IPS-18c (cell line): ENCODE data around the gene NUP155.
A peak's percentile ranks its signal among the peaks of the same experiment; 100 is the strongest.
"Not testable (repeated sequence)": the region's sequence is repeated elsewhere in the genome, so short reads cannot be mapped to it uniquely, and the experiment has no call there.

Experiments
- H3K4me3 ChIP-seq: 2 replicates; pipeline ENCODE4 v1.7.0; 2013; ENCODE audit warnings: low read depth, mild to moderate bottlenecking, low read length, moderate library complexity; ENCODE audit not compliant: insufficient read depth
- H3K9me3 ChIP-seq: one replicate; pipeline ENCODE4 v1.6.1; 2013; ENCODE audit warnings: mild to moderate bottlenecking, low read length, moderate library complexity; ENCODE audit not compliant: control insufficient read depth, insufficient read depth

Gene NUP155

GRCh38 chr5:37370864-37371726 is at the start of gene NUP155:
Gene NUP155 (minus strand): TSS chr5:37371106. CDS start chr5:37370977, 129 bp downstream.
- Histone ChIP-seq H3K4me3 (peak within 1 kb of the TSS; percentile 93), H3K9me3 (no peaks in the 10 kb centered on the region)

DNA sequence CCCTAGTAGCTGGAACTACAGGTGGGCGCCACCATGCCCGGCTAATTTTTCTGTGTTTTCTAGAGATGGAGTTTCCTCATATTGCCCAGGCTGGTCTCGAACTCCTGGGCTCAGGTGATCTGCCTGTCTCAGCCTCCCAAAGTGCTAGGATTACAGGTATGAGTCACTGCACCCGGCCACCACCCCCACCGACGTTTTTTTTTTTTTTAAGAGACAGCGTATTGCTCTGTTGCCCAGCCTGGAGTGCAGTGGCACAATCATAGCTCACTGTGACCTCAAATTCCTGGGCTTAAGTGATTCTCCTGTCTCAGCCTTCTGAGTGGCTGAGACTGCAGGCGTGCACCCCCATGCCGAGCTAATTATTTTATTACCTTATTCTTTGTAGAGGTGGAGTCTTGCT is 46.4 kb upstream of the NUP155 start:
- H3K4me3 ChIP-seq: no peak overlapping the region
- peaks cover 2% of the 10 kb centered on the region for H3K9me3 ChIP-seq

DNA sequence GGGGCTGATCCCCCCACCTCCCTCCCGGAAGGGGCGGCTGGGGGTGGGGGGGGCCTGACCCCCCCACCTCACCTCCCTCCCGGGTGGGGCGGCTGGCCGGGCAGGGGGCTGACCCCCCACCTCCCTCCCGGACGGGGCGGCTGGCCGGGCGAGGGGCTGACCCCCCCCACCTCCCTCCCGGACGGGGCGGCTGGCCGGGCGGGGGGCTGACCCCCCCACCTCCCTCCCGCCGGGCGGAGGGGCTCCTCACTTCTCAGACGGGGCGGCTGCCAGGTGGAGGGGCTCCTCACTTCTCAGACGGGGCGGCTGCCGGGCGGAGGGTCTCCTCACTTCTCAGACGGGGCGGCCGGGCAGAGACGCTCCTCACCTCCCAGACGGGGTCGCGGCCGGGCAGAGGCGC is 44.5 kb upstream of the NUP155 start:
- H3K9me3 ChIP-seq, H3K4me3 ChIP-seq: not testable (repeated sequence)

DNA sequence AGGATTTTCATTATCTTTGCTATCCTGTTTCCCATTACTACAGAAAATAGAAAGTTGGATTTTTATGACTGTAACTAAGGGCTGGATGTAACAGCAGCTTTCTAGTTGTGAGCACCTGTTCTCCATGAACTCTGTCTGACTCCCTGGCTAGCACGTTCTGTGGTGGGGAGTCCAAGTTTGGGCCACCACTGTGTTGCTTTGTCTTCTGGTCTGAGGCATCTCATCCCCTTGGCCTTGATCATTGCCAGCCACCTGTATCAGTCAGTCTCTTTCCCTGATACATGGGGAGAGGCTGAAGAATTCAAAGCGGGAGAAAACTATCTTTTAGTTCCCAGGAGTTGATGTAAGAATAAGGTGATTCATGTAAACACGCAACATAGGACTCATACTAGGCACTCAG is 41.6 kb upstream of the NUP155 start:
- H3K9me3 ChIP-seq: peaks cover 2% of the 10 kb centered on the region
- H3K4me3 ChIP-seq: no peak overlapping the region

GRCh38 chr5:37400501-37400900 is 29.6 kb upstream of the NUP155 start:
- no peak overlapping the region for H3K4me3 ChIP-seq
- H3K9me3 ChIP-seq: no peaks in the 10 kb centered on the region

DNA sequence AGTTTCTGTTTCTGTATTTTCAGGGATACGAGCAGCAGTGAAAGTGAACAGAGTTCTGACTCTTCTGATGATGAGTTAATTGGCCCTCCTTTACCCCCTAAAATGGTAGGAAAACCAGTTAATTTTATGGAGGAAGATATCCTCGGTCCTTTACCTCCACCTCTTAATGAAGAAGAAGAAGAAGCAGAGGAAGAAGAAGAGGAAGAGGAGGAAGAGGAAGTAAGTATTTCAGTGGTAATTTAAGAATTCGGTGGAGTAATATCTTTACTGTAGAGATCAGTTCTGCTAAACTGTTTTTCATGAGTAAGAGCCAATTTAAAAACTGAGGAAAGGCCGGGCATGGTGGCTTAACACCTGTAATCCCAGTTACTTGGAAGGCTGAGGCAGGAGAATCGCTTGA is 25.4 kb upstream of the NUP155 start:
- no peaks in the 10 kb centered on the region for H3K9me3 ChIP-seq
- no peak overlapping the region for H3K4me3 ChIP-seq

DNA sequence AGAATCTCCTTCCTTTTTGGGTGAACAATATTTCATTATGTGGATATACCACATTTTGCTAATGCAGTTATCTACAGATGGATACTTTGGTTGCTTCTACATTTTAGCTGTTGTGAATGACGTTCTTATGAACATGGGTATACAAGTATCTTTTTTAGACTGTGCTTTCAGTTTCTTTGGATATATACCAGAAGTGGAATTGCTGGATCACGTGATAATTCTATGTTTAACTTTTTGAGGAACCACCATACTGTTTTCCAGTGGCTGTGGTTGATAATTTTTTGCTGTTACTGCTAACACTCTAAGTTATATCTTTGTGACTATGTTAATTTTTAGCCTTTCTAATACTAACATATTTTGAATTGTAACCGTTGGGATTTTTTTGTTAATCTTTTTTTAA is 20.7 kb upstream of the NUP155 start:
- no peak overlapping the region for H3K4me3 ChIP-seq

DNA sequence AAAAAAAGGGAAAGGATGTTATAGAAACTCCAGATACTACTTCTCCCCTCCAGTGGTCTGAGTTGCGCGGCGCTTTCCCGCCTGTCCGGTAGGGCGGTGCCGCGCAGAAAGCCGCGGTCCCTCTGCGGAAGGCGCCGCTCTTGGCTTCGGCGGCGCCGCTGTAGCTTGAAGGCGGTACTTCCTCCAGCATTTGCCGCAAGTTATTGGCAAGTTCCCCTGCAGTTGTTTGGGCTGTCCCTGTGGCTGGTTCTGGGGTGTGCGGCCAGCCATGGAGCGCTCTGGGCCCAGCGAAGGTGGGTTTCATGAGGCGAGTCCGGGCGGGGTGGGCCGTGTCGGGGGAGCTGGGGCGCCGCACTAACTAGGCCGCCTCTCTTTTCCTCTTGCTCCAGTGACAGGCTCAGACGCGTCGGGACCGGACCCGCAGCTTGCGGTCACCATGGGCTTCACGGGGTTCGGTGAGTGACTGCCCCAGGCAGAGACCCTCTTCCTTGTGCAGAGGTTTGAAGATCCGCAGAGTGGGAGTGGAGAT is 8.3 kb upstream of the NUP155 start, which contains the start of gene WDR70:
Gene WDR70, plus strand, starts transcription at position 219 of the 529 bp plus-strand sequence. Its CDS starts 50 bp downstream, at position 269.
- H3K4me3 ChIP-seq: peak within 1 kb of the TSS; percentile 69
- H3K9me3 ChIP-seq: not testable (repeated sequence)

More for the DNA sequence above, 20.7 kb upstream of the NUP155 start:
- H3K9me3 ChIP-seq: no peaks in the 10 kb centered on the region

- not testable (repeated sequence) for H3K9me3 ChIP-seq, H3K4me3 ChIP-seq
These were observed 7.2 kb upstream of the NUP155 start for GRCh38 chr5:37378066-37378465.

GRCh38 chr5:37375091-37375490 is 4.2 kb upstream of the NUP155 start:
- Histone ChIP-seq H3K9me3 (no peaks in the 10 kb centered on the region), H3K4me3 (no peak overlapping the region)

DNA sequence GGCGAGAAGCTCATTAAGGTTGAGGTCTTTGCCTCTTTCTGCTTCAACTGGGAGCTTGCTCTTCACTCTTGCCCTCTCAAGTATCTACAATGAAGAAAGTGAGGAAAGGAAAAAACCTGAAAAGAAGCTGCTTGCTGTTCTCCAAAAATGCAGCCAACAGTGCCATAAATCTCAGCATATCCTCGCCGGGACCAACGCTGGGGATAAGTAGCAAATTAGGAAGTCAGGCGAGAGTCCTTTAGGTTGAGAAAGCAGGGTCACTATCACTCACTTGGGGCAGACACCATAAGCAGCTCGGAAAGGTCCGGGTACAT is 399 bp downstream of the NUP155 start:
- Histone ChIP-seq H3K4me3 (peak overlapping the region; percentile 93), H3K9me3 (no peaks in the 10 kb centered on the region)

DNA sequence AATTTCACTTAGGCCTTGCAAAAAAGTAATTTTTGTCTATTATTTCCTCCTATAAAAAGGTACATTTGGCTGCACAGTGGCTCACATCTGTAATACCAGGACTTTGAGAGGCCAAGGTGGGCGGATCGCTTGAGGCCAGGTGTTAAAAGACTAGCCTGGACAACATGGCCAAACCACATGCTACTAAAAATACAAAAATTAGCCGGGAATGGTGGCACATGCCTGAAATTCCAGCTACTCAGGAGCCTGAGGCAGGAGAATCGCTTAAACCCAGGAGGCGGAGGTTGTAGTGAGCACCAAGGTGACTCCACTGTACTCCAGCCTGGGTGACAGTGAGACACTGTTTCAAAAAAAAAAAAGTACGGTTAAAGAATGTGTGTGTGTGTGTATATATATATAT is 15.7 kb downstream of the NUP155 start:
- Histone ChIP-seq H3K9me3 (peaks cover 2% of the 10 kb centered on the region), H3K4me3 (no peak overlapping the region)

DNA sequence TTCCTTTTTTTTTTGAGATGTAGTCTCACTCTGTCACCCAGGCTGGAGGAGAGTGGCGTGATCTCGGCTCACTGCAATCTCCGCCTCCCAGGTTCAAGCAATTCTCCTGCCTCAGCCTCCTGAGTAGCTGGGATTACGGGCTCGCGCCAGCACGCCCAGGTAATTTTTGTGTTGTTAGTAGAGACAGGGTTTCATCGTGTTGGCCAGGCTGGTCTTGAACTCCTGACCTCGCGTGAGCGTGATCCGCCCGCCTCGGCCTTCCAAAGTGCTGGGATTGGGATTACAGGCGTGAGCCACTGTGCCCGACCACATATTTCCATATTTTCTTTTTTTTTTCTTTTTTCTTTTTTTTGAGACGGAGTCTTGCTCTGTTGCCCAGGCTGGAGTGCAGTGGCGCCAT is 28.2 kb downstream of the NUP155 start:
- H3K9me3 ChIP-seq, H3K4me3 ChIP-seq: not testable (repeated sequence)

DNA sequence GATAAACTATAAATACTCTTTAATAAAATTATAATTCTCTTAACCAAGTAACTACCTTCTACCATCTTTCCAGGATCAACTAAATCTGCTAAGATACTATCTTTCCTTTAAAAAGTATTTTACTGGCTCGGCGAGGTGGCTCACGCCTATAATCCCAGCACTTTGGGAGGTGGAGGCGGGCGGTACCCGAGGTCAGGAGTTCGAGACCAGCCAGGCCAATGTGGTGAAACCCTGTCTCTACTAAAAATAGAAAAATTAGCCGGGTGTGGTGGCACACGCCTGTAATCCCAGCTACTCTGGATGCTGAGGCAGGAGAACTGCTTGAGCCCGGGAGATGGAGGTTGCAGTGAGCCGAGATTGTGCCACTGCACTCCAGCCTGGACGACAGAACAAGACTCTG is 36.2 kb downstream of the NUP155 start:
- not testable (repeated sequence) for H3K4me3 ChIP-seq, H3K9me3 ChIP-seq

DNA sequence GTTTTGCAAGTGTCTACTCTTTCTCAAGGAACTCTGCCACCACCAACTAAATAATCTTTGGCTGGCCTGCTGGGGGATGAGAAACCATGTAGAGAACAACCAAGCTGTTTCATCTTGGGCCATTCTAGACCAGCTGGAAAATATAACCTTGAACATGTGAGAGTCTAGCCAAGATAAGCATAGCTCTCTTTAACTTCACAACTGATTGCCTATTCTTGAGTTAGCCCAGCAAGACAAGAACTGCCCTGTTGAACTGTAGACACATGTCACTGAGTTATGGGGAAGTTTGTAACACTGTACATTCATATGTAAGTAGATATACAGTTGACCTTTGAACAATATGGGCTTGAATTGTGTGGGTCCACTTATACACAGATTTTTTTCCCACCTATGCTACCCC is 44.4 kb downstream of the NUP155 start:
- H3K4me3 ChIP-seq: no peak overlapping the region
- no peaks in the 10 kb centered on the region for H3K9me3 ChIP-seq

DNA sequence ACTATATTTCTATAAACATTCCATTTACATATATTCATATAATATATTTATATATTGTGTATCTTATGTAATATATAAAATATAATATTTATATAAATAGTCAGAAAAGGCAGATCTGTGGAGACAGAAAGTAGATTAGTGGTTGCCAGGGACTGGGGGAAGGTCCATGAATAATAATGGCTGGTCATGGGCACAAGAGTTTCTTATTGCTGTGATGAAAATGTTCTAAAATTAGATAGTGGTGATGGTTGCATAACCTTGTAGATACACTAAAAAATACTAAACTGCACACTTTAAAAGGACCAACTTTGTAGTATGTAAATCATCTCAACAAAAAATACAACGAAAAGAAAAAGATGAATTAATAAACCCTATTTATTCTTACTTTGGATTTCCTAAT is 47.3 kb downstream of the NUP155 start:
- Histone ChIP-seq H3K4me3 (no peak overlapping the region), H3K9me3 (no peaks in the 10 kb centered on the region)

DNA sequence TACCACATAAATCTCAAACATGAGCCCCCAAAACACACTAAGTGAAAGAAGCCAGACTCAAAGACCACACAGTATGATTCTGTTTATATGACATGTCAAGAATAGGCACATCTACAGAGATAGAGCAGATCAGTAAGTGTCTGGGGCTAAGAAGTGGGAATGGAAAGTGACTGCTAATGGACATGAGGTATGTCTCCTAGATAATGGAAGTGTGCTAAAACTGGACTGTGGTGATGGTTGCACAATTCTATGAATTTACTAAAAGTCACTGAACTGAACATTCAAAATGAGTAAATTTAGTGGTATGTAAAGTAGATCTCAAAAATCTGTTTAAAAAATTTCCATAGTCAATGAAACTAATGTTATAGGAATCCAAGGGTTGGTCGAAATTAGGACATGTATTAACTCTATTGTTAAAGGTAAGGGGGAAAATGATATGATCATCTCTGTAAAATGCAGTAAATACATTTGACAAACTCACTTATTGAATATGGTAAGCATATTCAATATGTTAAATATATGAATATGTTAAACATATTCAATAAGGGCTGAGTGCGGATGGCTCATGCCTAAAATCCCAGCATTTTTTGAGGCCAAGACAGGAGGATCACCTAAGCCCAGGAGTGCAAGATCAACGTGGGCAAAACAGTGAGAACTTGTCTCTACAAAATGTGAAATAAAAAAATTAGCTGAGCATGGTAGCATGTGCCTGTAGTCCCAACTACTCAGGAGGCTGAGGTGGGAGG is 51.7 kb downstream of the NUP155 start:
- Histone ChIP-seq H3K9me3 (no peaks in the 10 kb centered on the region), H3K4me3 (no peak overlapping the region)

GRCh38 chr5:37316027-37316426 is 54.9 kb downstream of the NUP155 start:
- Histone ChIP-seq H3K9me3 (no peaks in the 10 kb centered on the region), H3K4me3 (no peak overlapping the region)
